Gastrocnemius medialis (tissue), 4 donors: ENCODE results near the gene OR9A2.

Experiments
- CTCF ChIP-seq, 5 experiments: fragments of 450-650 bp in 3 of 5; fragments of 200-600 bp in 2 of 5; sonication (generic) in 2 of 5; IDR thresholded peaks in 4 of 5; conservative IDR thresholded peaks in 1 of 5; 1 replicate in 4 of 5; 2 replicates in 1 of 5; pipeline ENCODE4 v1.5.1; 2016 to 2019; ENCODE audit warnings: antibody characterized with exemption in 5 of 5, mild to moderate bottlenecking in 3 of 5, moderate library complexity in 3 of 5
- POLR2A ChIP-seq, 2 donors: fragments of 450-650 bp; IDR thresholded peaks; one replicate each; pipeline ENCODE4 v1.6.1; 2017; ENCODE audit warnings: antibody characterized with exemption in 2 of 2, mild to moderate bottlenecking in 2 of 2, moderate library complexity in 2 of 2

GRCh38 chr7:142997456-142997989, 29.4 kb downstream of the OR9A2 start:
- TF ChIP-seq CTCF (IDR thresholded peaks at IDR 0.05 in 4 of 5, conservative IDR thresholded peaks at IDR 0.05 in 1 of 5) (no peak), POLR2A (IDR thresholded peaks at IDR 0.05) (no peak)
